Activated naive CD4-positive, alpha-beta T cell treated with anti-CD3 and anti-CD28 coated beads, Interleukin-2, amount 50 U/mL, for 72 hours (primary cell): ENCODE results near the gene TNS3. TPM values are rescaled to one million over a fixed set of nuclear protein-coding genes. Genes with fewer than 3 reads are reported as not detected.

ENCODE experiments used
- ATAC-seq, 2 donors: fragments of 150-1000 bp; cut with Tn5 transposase; 2 replicates each; pipeline ENCODE4 v1.10.0; 2021; ENCODE audit warnings: mild to moderate bottlenecking in 2 of 2, moderate library complexity in 2 of 2
- DNase-seq, 2 donors: peaks; one replicate each; pipeline ENCODE4 v3.0.0; 2021 to 2022; ENCODE audit warnings: low spot score in 2 of 2
- H3K27ac Mint-ChIP-seq, 2 donors: one replicate each; pipeline ENCODE4 v1.8.0; 2022; ENCODE audit warnings: mild to moderate bottlenecking in 2 of 2, mixed read lengths in 2 of 2
- H3K36me3 Mint-ChIP-seq, 2 donors: one replicate each; pipeline ENCODE4 v1.8.0; 2022; ENCODE audit warnings: mixed read lengths in 2 of 2
- H3K9me3 Mint-ChIP-seq, 2 donors: one replicate each; pipeline ENCODE4 v1.8.0; 2022; ENCODE audit warnings: mixed read lengths in 2 of 2
- total RNA-seq, 2 donors: library from RNA; stranded (reverse); gene quantifications; one replicate each; pipeline ENCODE4 v1.2.3, GENCODE V29; 2022

TNS3 gene
- total RNA-seq, 2 donors from 2014 or later: 0.23 to 1.7 TPM

GRCh38 chr7:47404010-47404409 is 177.9 kb downstream of the TNS3 start:
- Mint-ChIP-seq H3K9me3 (no peaks in the 10 kb centered on the region), H3K36me3 (no peaks in the 10 kb centered on the region), H3K27ac (no peak overlapping the region)
- peak; percentile 63 to 77 for ATAC-seq
- peak in 1 of 2 donors; percentile 4 for DNase-seq

DNA sequence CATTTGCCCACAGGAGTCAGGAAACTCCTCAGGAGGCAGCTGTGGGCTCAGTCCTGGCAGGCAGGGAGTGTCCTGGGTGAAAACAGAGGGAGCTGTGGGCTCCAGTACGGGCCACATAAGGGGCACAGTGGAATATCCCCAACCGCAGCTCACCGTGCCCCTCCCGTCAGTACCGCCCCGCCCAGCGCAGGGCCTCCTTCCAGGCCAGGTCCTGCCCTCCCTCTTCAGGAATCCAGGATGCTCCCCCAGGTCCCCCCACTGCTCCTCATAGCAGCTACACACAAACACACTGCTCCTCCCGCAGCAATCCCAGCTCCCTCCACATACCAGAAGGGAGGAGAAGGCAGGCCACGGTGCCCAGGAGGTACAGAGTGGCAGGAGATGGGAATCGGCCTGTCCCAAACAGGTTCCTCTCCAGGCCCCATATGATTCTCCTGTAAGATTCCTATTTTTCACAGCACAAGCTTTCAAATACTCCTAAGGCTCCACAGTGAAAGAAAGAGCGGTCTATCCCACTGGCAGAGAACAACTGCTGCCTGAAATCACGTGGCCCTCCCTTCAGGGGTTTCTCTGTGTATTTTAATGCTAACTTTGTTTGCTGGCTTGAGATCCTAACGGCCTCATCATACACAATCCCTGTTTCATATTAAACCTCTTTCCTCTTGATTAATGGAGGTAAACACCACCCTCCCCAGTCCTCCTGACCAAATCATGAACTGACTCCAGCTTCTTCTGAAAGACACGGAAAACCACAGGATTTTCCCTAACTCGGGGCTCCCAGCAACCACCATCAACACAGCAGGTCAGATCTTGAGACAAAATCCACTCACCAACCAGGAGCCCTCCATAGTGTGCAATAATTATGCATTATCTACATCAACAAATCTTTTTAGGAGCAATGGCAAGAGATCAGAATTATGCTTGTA is 178.7 kb downstream of the TNS3 start:
- no peaks in the 10 kb centered on the region for H3K9me3 Mint-ChIP-seq
- DNase-seq (no peak), ATAC-seq (no peak)
- no peaks in the 10 kb centered on the region for H3K36me3 Mint-ChIP-seq
- H3K27ac Mint-ChIP-seq: no peak overlapping the region

DNA sequence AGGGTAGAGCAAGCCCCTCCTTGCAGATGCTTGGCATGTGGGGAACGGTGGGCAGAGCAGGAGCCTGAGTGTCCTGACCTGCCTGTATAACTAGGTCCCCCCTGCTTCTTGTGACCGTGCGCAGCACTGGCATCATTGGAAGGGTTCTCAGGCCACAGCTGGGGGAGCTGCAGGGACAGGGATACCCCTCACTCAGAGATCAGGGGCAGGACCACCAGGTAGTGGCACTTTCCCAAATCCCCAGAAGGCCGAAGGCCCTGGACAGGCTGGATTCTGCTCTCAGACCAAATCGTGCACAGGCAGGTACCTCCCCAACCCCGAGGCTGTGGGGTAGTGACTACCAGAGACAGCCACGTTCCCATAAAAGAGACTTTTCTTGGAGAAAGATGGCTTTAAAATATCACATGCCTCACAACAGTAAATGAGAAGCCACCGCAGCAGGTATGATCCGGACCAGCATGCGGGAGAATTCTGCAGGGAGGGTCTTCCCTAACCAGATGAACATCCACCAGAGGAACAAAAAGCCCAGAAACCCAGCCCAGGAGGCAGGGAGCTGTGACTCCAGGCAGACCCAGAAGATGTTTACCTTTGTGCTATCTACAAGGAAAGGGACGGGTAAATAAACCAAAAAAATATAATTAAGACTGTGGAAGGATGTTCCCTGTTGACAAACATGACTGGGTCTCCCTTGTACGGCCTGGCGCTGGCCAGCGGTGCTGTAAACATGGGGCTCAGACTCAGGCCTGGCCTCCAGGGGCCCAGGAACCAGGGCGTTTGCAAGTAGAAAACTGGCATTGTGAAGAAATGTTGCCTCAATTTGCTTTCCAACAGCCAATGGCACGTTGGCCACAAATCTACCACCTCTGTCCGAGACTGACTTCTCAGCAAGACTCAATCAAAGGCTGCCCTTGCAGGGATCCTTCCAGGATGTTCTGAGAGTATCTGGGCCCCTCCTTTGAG is 180.0 kb downstream of the TNS3 start:
- H3K9me3 Mint-ChIP-seq: no peaks in the 10 kb centered on the region
- DNase-seq: no peak
- no peak for ATAC-seq
- H3K27ac Mint-ChIP-seq: no peak overlapping the region
- H3K36me3 Mint-ChIP-seq: no peaks in the 10 kb centered on the region

DNA sequence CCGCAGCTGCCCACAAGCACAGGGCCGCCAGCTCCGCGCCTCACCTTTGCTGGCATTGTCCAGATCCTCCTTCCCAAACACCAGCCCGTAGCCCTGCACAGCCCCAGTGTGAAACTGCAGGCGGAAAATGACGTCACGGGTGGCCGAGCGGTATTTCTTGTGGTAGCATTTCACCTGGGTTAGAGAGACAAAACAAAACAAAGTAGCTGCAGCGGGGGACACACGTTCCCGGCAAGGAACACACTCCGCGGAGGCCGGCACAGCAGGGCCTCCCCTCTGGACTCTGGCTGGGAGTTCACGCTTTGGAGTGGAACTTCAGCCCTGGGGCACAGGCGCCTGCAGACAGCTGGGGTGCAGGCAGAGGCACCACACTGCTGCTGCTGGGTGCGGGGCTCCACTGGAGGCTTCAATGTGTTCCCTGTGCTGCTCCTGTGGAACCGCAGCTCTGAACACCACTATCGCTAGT is 181.1 kb downstream of the TNS3 start:
- H3K27ac Mint-ChIP-seq: no peak overlapping the region
- no peaks in the 10 kb centered on the region for H3K9me3 Mint-ChIP-seq
- DNase-seq: no peak
- H3K36me3 Mint-ChIP-seq: no peaks in the 10 kb centered on the region
- ATAC-seq: no peak

DNA sequence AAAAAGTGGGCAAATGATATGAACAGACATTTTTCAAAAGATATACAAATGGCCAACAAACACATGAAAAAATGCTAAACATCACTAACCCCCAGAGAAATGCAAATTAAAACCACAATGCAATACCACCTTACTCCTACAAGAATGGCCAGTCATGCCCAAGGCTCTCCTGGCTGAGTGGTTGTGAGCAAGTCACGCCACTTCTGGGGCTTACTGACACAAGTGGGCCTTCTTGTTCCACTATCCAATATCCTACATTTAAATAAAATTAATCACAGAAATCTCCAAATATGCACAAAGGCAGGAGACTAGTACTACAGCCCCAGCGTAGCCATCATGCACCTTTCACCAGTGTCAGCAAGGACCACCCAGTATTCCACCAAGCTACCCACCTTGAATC is 181.9 kb downstream of the TNS3 start:
- H3K9me3 Mint-ChIP-seq: no peaks in the 10 kb centered on the region
- H3K27ac Mint-ChIP-seq: no peak overlapping the region
- no peaks in the 10 kb centered on the region for H3K36me3 Mint-ChIP-seq
- ATAC-seq (no peak), DNase-seq (no peak)

DNA sequence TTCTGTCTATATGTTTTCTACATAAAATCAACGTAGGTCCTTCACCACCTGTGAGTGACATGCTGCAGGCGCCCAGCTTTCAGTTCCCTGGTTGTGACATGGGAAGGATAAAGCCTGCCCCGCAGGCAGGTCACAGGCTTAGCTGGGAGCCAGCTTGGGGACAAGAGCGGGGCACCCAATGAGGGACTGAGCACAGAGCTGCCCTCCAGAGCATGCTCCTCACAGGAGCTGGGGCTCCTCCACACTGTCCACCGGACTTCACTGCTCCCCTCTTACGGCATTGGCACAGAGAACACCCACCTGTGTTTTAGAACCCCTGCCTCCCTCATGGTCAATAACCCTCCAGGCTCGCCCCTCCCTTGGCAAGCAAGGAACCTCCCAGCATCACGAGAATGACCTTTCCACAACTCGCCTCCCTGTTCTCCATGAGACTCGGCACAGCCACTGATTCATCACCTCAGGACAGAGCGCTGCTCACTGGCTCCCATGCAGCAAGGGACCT is 187.1 kb downstream of the TNS3 start:
- ATAC-seq (no peak), DNase-seq (no peak)
- Mint-ChIP-seq H3K9me3 (no peaks in the 10 kb centered on the region), H3K27ac (no peak overlapping the region), H3K36me3 (no peaks in the 10 kb centered on the region)

DNA sequence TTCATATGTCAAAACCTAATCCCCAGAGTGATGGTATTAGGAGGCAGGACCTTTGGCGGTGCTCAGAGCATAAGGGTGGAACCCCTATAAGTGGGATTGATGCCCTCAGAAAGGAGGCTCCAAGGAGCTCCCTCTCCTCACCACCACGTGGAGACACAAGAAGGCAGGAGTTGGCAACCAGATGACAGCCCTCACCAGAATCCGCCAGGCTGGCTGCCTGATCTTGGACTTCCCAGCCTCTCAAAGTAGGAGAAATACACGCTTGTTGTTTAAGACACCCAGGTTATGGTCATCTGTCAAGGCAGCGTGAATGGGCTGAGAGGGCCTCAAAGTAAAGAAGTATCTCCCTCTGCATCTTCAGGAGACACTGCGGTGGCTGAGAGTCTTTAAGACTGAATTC is 187.7 kb downstream of the TNS3 start:
- ATAC-seq (no peak), DNase-seq (no peak)
- Mint-ChIP-seq H3K9me3 (no peaks in the 10 kb centered on the region), H3K36me3 (no peaks in the 10 kb centered on the region), H3K27ac (no peak overlapping the region)

DNA sequence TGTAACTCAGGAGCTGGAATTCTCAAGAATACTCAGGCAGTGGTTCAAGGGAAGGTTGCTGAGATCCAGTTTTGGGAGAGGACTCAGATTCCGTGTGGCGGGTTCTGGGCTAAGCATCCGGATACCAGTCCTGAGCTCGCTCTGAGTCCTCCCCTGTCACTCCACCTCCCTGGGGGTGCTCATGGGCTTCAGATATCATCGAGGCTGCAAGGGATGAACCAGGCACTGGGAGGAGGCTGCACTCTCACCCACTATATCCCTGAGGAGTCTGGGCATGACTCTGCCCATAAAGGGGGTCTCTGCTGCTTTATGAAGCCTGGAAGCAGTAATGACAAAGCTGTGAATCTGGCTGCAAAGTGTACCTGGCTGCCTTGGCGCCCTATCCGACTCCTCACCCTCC is 188.5 kb downstream of the TNS3 start:
- Mint-ChIP-seq H3K27ac (no peak overlapping the region), H3K9me3 (no peaks in the 10 kb centered on the region), H3K36me3 (no peaks in the 10 kb centered on the region)
- ATAC-seq (no peak), DNase-seq (no peak)

- Mint-ChIP-seq H3K36me3 (no peaks in the 10 kb centered on the region), H3K9me3 (no peaks in the 10 kb centered on the region), H3K27ac (no peak overlapping the region)
- ATAC-seq (no peak), DNase-seq (no peak)
Measured at GRCh38 chr7:47392241-47392759, 189.6 kb downstream of the TNS3 start.

GRCh38 chr7:47391726-47392125 is 190.2 kb downstream of the TNS3 start:
- no peak for ATAC-seq

DNA sequence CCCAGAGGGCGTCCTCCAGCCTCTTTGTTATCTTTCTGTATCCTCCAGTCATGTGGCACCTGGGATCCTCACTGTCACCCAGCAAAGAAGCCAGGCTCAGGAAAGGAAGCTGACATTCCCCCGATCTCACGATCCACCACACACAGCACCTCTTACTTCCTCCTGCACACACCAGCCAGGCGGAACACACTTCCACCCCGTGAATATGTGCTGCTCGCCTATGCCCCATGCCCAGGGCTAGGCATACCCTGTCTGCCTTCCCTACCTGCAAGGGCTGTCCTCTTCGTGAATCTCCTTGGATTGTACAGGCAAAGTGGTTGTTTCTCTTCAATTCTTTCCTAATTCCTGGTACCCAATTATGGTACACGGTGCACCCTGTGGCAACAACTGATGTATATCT is 191.0 kb downstream of the TNS3 start:
- Mint-ChIP-seq H3K36me3 (no peaks in the 10 kb centered on the region), H3K27ac (no peak overlapping the region)
- no peak for DNase-seq

More at GRCh38 chr7:47391726-47392125, 190.2 kb downstream of the TNS3 start:
- Mint-ChIP-seq H3K9me3 (no peaks in the 10 kb centered on the region), H3K27ac (no peak overlapping the region), H3K36me3 (no peaks in the 10 kb centered on the region)
- no peak for DNase-seq

DNA sequence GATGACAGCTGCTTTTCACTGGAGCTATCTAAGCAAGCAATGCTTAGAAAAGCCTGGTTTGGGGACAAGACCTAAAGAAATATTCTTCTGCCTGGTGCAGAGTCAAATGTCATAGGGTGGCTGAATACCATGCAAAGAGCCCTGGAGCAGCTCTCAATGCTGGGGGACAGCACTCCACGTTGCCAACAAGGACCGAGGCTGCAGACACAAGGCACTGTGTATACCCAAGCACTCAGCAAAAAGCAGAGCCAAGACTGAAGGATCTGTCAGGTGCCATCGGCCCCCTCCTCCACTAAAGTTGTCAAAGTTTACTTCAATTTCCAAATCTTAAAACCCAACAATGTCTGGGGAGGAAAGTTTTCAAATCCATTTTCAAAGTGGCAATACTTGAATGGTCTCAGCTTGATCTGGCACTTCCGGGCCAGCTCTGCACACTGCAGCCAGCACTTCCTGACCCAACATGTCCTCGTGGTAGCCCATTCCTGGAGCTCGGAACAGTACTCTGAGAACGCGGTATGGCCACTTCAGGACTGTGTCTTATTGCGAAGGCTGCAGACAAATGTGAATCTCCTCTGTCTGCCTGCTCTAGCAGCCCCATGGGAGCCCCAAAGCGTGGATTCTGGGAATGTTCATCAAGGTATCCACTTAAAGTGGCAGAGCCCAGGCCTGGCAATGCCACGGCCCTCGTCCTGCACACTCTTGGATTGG is 191.8 kb downstream of the TNS3 start:
- Mint-ChIP-seq H3K36me3 (no peaks in the 10 kb centered on the region), H3K27ac (no peak overlapping the region), H3K9me3 (no peaks in the 10 kb centered on the region)
- DNase-seq (no peak), ATAC-seq (no peak)

More for the DNA sequence above, 191.0 kb downstream of the TNS3 start:
- H3K9me3 Mint-ChIP-seq: no peaks in the 10 kb centered on the region
- ATAC-seq: no peak

- no peaks in the 10 kb centered on the region for H3K36me3 Mint-ChIP-seq
- DNase-seq: no peak
- no peak for ATAC-seq
Measured at GRCh38 chr7:47389171-47389922, 192.6 kb downstream of the TNS3 start.

GRCh38 chr7:47387506-47387905 is 194.4 kb downstream of the TNS3 start:
- ATAC-seq (no peak), DNase-seq (no peak)
- no peaks in the 10 kb centered on the region for H3K36me3 Mint-ChIP-seq
- H3K27ac Mint-ChIP-seq: no peak overlapping the region
- no peaks in the 10 kb centered on the region for H3K9me3 Mint-ChIP-seq

More at GRCh38 chr7:47389171-47389922, 192.6 kb downstream of the TNS3 start:
- Mint-ChIP-seq H3K9me3 (no peaks in the 10 kb centered on the region), H3K27ac (no peak overlapping the region)

DNA sequence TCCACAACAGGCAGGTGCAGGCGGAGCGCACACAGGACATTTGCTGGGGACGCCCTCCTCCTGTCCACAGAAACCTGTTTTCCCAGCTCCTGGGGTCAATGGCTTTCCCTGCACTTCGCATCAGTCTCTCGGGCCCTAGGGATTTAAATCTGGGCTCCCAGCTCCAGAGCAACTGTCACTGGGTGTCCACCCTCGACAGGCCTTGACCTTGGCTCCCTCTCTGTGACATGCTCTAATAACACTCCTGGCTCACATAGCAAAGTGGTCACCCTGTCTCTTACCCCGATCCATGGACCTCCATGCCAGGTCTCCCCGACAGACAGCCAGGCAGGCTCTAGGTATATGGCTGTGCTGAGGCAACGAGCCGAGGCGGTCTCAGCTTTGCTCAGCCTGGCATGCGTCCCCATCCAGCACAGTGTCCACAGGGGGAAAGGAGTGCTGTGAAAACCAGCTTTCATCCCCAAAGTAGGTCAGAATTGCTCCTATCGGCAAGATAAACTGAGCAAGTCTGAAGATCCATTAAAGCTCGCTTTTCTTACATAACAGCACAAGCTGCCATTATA is 195.6 kb downstream of the TNS3 start:
- no peak for ATAC-seq
- H3K9me3 Mint-ChIP-seq: no peaks in the 10 kb centered on the region
- H3K27ac Mint-ChIP-seq: no peak overlapping the region
- H3K36me3 Mint-ChIP-seq: no peaks in the 10 kb centered on the region
- no peak for DNase-seq
